GM03348 (cell line): Measurements from ENCODE around the gene RASAL1.

Experiments used
- DNase-seq: peaks from one replicate; pipeline ENCODE4 v3.0.0; 2012; ENCODE audit warnings: low spot score

The RASAL1 gene

GRCh38 chr12:113095405-113095804 is 40.2 kb downstream of the RASAL1 start:
- no peak for DNase-seq

- DNase-seq, result no peak
Observed at GRCh38 chr12:113094738-113095137, 40.8 kb downstream of the RASAL1 start.

GRCh38 chr12:113093409-113094101 is 42.0 kb downstream of the RASAL1 start:
- DNase-seq, result no peak

- DNase-seq, result peak; percentile 32
Observed at GRCh38 chr12:113092607-113093408, 42.8 kb downstream of the RASAL1 start.

GRCh38 chr12:113091506-113091905 is 44.1 kb downstream of the RASAL1 start:
- no peak for DNase-seq

- no peak for DNase-seq
Observed at GRCh38 chr12:113090740-113091139, 44.8 kb downstream of the RASAL1 start.

- DNase-seq, result no peak
Observed at GRCh38 chr12:113089839-113090238, 45.7 kb downstream of the RASAL1 start.

- DNase-seq, result no peak
Observed at GRCh38 chr12:113088971-113089756, 46.4 kb downstream of the RASAL1 start.

- no peak for DNase-seq
Observed at GRCh38 chr12:113088037-113088436, 47.5 kb downstream of the RASAL1 start.

- DNase-seq, result no peak
Observed at GRCh38 chr12:113087193-113087592, 48.4 kb downstream of the RASAL1 start.

GRCh38 chr12:113086249-113087164 is 49.1 kb downstream of the RASAL1 start:
- DNase-seq, result no peak

- DNase-seq, result no peak
Observed at GRCh38 chr12:113083863-113084435, 51.6 kb downstream of the RASAL1 start.

GRCh38 chr12:113082486-113083148 is 52.9 kb downstream of the RASAL1 start:
- DNase-seq, result no peak

- no peak for DNase-seq
Observed at GRCh38 chr12:113081873-113082272, 53.7 kb downstream of the RASAL1 start.

GRCh38 chr12:113077859-113078255 is 57.7 kb downstream of the RASAL1 start:
- DNase-seq, result no peak

- no peak for DNase-seq
Observed at GRCh38 chr12:113077057-113077858, 58.3 kb downstream of the RASAL1 start.

- no peak for DNase-seq
Observed at GRCh38 chr12:113075137-113075683, 60.4 kb downstream of the RASAL1 start.

GRCh38 chr12:113073586-113073985 is 62.0 kb downstream of the RASAL1 start:
- no peak for DNase-seq

- no peak for DNase-seq
Observed at GRCh38 chr12:113072136-113072535, 63.4 kb downstream of the RASAL1 start.
